HUES48 (cell line): ENCODE data around the gene GRK4.
A peak's percentile ranks its signal among the peaks of the same experiment; 100 is the strongest.

Experiments used
- H3K27ac ChIP-seq: one replicate; pipeline ENCODE4 v1.7.0; 2013; ENCODE audit warnings: low read depth, low read length, inconsistent platforms
- H3K27me3 ChIP-seq: 2 replicates; pipeline ENCODE4 v1.6.1; 2013; ENCODE audit warnings: mild to moderate bottlenecking, low read length; ENCODE audit not compliant: control insufficient read depth, insufficient read depth
- H3K36me3 ChIP-seq: 2 replicates; pipeline ENCODE4 v1.6.1; 2013; ENCODE audit warnings: low read length; ENCODE audit not compliant: control insufficient read depth, insufficient read depth
- H3K4me1 ChIP-seq: 2 replicates; pipeline ENCODE4 v1.6.1; 2013; ENCODE audit warnings: mild to moderate bottlenecking, low read length; ENCODE audit not compliant: control insufficient read depth, insufficient read depth
- H3K4me3 ChIP-seq: 2 replicates; pipeline ENCODE4 v1.5.1; 2013; ENCODE audit warnings: mild to moderate bottlenecking, low read depth, low read length
- H3K9ac ChIP-seq: 2 replicates; pipeline ENCODE4 v1.6.1; 2013; ENCODE audit warnings: mild to moderate bottlenecking, low read depth, low read length, moderate library complexity
- H3K9me3 ChIP-seq: 2 replicates; pipeline ENCODE4 v1.6.1; 2013; ENCODE audit warnings: low read length; ENCODE audit not compliant: control insufficient read depth, insufficient read depth

The GRK4 gene

GRCh38 chr4:2931512-2932301, 31.7 kb upstream of the GRK4 start:
- H3K4me3 ChIP-seq, result no peak overlapping the region
- peaks cover 54% of the 10 kb centered on the region for H3K36me3 ChIP-seq
- peaks cover 8% of the 10 kb centered on the region for H3K4me1 ChIP-seq
- H3K27ac ChIP-seq, result no peak overlapping the region
- no peaks in the 10 kb centered on the region for H3K9me3 ChIP-seq
- no peaks in the 10 kb centered on the region for H3K27me3 ChIP-seq
- H3K9ac ChIP-seq, result no peak overlapping the region

GRCh38 chr4:2932321-2932950, 30.9 kb upstream of the GRK4 start:
- Histone ChIP-seq H3K27ac (no peak overlapping the region), H3K4me1 (peaks cover 11% of the 10 kb centered on the region), H3K9me3 (no peaks in the 10 kb centered on the region), H3K4me3 (no peak overlapping the region), H3K9ac (no peak overlapping the region), H3K36me3 (peaks cover 54% of the 10 kb centered on the region), H3K27me3 (no peaks in the 10 kb centered on the region)

- H3K4me3 ChIP-seq, result 0 out of 2 replicates have a peak overlapping the region, but pooled peaks have one; percentile 58
- H3K9ac ChIP-seq, result no peak overlapping the region
- no peaks in the 10 kb centered on the region for H3K9me3 ChIP-seq
- H3K4me1 ChIP-seq, result peaks cover 11% of the 10 kb centered on the region
- no peak overlapping the region for H3K27ac ChIP-seq
- H3K27me3 ChIP-seq, result no peaks in the 10 kb centered on the region
- H3K36me3 ChIP-seq, result peaks cover 57% of the 10 kb centered on the region
Observed at GRCh38 chr4:2932951-2933565, 30.3 kb upstream of the GRK4 start.

GRCh38 chr4:2933566-2934076, 29.8 kb upstream of the GRK4 start:
- Histone ChIP-seq H3K4me3 (peak overlapping the region; percentile 58), H3K36me3 (peaks cover 57% of the 10 kb centered on the region), H3K27ac (no peak overlapping the region), H3K9ac (no peak overlapping the region), H3K4me1 (peaks cover 11% of the 10 kb centered on the region), H3K27me3 (no peaks in the 10 kb centered on the region), H3K9me3 (no peaks in the 10 kb centered on the region)

- no peaks in the 10 kb centered on the region for H3K9me3 ChIP-seq
- H3K4me1 ChIP-seq, result peaks cover 11% of the 10 kb centered on the region
- peak overlapping the region; percentile 80; the same call in 1 of the 2 replicates for H3K9ac ChIP-seq
- no peaks in the 10 kb centered on the region for H3K27me3 ChIP-seq
- peaks cover 57% of the 10 kb centered on the region for H3K36me3 ChIP-seq
- H3K4me3 ChIP-seq, result peak overlapping the region; percentile 94
- H3K27ac ChIP-seq, result no peak overlapping the region
Observed at GRCh38 chr4:2934077-2934812, 29.1 kb upstream of the GRK4 start.

GRCh38 chr4:2934813-2935761, 28.3 kb upstream of the GRK4 start:
- peak overlapping the region; percentile 80 for H3K9ac ChIP-seq
- H3K9me3 ChIP-seq, result no peaks in the 10 kb centered on the region
- H3K27ac ChIP-seq, result peak overlapping the region; percentile 72
- no peaks in the 10 kb centered on the region for H3K27me3 ChIP-seq
- H3K4me1 ChIP-seq, result peaks cover 11% of the 10 kb centered on the region
- peaks cover 57% of the 10 kb centered on the region for H3K36me3 ChIP-seq
- peak overlapping the region; percentile 94 for H3K4me3 ChIP-seq

- no peaks in the 10 kb centered on the region for H3K27me3 ChIP-seq
- H3K27ac ChIP-seq, result peak overlapping the region; percentile 72
- no peaks in the 10 kb centered on the region for H3K9me3 ChIP-seq
- H3K36me3 ChIP-seq, result peaks cover 57% of the 10 kb centered on the region
- H3K4me3 ChIP-seq, result peak overlapping the region; percentile 94
- H3K4me1 ChIP-seq, result peaks cover 11% of the 10 kb centered on the region
- peak overlapping the region; percentile 80; the same call in 1 of the 2 replicates for H3K9ac ChIP-seq
Observed at GRCh38 chr4:2935762-2936743, 27.3 kb upstream of the GRK4 start.

GRCh38 chr4:2936773-2937145, 26.6 kb upstream of the GRK4 start:
- no peak overlapping the region for H3K27ac ChIP-seq
- no peak overlapping the region for H3K4me3 ChIP-seq
- peaks cover 58% of the 10 kb centered on the region for H3K36me3 ChIP-seq
- H3K9me3 ChIP-seq, result no peaks in the 10 kb centered on the region
- no peak overlapping the region for H3K9ac ChIP-seq
- H3K4me1 ChIP-seq, result peaks cover 11% of the 10 kb centered on the region
- no peaks in the 10 kb centered on the region for H3K27me3 ChIP-seq

- peaks cover 11% of the 10 kb centered on the region for H3K4me1 ChIP-seq
- peaks cover 61% of the 10 kb centered on the region for H3K36me3 ChIP-seq
- H3K9ac ChIP-seq, result no peak overlapping the region
- no peaks in the 10 kb centered on the region for H3K9me3 ChIP-seq
- no peak overlapping the region for H3K27ac ChIP-seq
- H3K27me3 ChIP-seq, result no peaks in the 10 kb centered on the region
- H3K4me3 ChIP-seq, result no peak overlapping the region
Observed at GRCh38 chr4:2937146-2937857, 26.1 kb upstream of the GRK4 start.
